Medulla oblongata (tissue), 1 donor: ENCODE results near the gene GNMT.

ENCODE experiments used
- DNase-seq: peaks from one replicate; pipeline ENCODE4 v3.0.0-alpha.2; 2015; ENCODE audit errors: extremely low spot score

Gene GNMT

DNA sequence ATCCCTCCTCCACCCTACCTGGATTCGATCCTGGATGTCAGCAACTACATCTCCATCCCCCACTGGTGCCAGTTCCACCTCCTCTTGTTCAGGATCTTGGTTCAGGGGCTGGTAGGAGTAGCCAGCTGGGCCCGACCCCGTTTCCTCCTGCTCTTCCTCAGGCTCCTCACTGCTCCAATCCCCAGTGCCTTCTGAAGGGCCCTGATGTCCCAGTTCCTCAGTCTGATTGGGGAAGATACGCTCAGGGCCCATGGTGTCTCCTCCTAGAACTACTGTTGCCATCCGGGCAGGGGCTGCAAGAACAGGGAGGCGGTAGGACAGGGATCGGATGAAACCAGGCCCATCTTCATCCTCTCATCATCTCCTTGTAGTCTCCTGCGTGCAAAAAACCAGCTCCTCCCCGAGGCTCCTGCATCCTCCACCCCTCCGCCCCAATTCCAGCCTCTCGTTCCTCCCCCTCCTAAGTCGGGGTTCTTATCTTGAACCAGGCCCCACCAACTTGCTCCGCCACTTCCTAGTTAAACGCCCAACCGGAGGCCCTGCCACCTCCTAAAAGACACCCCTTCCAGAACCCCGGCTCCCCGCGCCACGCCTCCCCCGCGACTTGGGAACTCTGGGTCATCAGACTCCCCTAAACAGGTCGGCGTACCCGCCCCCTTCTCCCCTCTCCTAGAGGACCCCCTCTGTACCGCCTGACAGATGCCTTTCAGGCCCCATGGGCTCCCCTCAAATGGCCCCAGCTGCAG lies 52.7 kb downstream of the GNMT start:
- peak; percentile 24 for DNase-seq
